Measurements from ENCODE around the gene EPB42. TPM values are rescaled to one million over a fixed set of nuclear protein-coding genes. Genes with fewer than 3 reads are reported as not detected.

EPB42 gene
- total and polyA plus RNA-seq, 2 experiments from 2014 or later = not detected

DNA sequence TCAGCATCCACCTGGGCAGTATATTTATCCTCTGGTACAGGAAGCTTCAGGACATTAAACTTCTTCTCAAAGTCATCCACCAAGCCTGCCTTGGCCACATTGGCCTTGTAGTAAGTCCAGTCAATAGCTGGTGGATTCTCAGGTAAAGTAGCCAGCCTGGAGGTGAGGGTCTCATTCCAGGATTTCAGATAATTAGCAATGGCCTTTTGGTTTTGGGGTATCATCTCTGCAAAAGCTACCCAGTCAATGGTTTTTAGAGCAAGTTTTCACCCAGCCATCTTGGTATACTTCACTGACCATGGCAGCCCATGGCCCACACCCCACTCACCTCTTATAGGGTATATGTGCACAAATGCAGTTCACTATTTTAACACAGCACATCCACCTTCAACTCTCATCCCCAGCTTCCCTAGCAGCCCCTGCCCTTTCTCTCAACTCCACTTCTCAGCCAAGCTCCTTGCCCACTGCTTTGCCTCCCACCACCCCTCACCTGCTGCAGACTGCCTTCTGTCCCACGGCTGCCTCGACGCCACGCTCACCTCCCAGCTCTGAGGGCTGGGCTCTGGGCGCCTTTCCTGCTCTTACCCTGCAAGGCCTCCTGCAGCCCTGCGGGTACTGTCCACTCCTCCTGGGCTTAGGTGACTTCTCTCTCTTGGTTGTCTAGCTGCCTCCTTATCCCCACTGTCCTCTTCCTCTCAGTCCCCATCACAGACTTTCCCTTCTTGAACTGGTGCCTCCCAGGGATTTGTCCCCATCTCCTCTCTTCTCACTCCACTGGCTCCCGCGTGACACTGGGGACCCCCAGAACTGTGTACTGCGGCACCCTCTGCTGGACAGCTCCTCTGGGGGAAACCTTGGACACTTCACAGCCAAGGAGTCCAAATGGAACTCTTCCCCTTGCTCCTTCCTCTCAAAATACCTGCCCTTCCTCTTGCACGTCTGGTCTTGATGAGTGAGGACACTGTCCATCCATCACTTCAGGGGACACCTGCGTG is 47.6 kb upstream of the EPB42 start:
- H3K4me1 ChIP-seq (ENCODE audit: insufficient read depth) = no peaks in the 10 kb centered on the region
- Mint-ChIP-seq H3K4me3 (no peak overlapping the region), H3K4me1 (no peaks in the 10 kb centered on the region), H3K27me3 (ENCODE audit: insufficient read depth, low read depth, poor library complexity) (peaks cover 5% of the 10 kb centered on the region), H3K36me3 (ENCODE audit: low read depth) (no peaks in the 10 kb centered on the region), H3K9me3 (no peaks in the 10 kb centered on the region), H3K27ac (no peak overlapping the region)
- H3K36me3 ChIP-seq (ENCODE audit: insufficient read depth) = no peaks in the 10 kb centered on the region
- no peaks in the 10 kb centered on the region for H3F3A ChIP-seq (replicated peaks; ENCODE audit: low read depth)
- ATAC-seq = peak; percentile 92
- H3K27ac ChIP-seq (ENCODE audit: low read depth) = no peak overlapping the region
- no peaks in the 10 kb centered on the region for H3K79me2 ChIP-seq (replicated peaks; ENCODE audit: insufficient read depth)
- peak overlapping the region; percentile 89 for H2AFZ ChIP-seq
- H3K9me2 ChIP-seq (ENCODE audit: insufficient read depth) = 0 out of 2 replicates have a peak, but pooled peaks cover 3% of the 10 kb centered on the region
- no peak overlapping the region for H3K4me3 ChIP-seq
- H3K27me3 ChIP-seq (ENCODE audit: insufficient read depth) = no peaks in the 10 kb centered on the region
- no peak overlapping the region for H3K4me2 ChIP-seq
- H4K20me1 ChIP-seq (replicated peaks; ENCODE audit: insufficient read depth) = no peaks in the 10 kb centered on the region
- peak; percentile 77 for DNase-seq (ENCODE audit: low spot score)
- TF ChIP-seq ZNF331 (CRISPR knock-in tag; IDR thresholded peaks at IDR 0.05; ENCODE audit: low read depth) = no peak
- no peak for TF ChIP-seq STAT1 (IDR thresholded peaks at IDR 0.05; ENCODE audit: unreplicated experiment)
- TF ChIP-seq EZH2phosphoT487 (IDR thresholded peaks at IDR 0.05; ENCODE audit: unreplicated experiment) = no peak
- TF ChIP-seq, protein P1, sequence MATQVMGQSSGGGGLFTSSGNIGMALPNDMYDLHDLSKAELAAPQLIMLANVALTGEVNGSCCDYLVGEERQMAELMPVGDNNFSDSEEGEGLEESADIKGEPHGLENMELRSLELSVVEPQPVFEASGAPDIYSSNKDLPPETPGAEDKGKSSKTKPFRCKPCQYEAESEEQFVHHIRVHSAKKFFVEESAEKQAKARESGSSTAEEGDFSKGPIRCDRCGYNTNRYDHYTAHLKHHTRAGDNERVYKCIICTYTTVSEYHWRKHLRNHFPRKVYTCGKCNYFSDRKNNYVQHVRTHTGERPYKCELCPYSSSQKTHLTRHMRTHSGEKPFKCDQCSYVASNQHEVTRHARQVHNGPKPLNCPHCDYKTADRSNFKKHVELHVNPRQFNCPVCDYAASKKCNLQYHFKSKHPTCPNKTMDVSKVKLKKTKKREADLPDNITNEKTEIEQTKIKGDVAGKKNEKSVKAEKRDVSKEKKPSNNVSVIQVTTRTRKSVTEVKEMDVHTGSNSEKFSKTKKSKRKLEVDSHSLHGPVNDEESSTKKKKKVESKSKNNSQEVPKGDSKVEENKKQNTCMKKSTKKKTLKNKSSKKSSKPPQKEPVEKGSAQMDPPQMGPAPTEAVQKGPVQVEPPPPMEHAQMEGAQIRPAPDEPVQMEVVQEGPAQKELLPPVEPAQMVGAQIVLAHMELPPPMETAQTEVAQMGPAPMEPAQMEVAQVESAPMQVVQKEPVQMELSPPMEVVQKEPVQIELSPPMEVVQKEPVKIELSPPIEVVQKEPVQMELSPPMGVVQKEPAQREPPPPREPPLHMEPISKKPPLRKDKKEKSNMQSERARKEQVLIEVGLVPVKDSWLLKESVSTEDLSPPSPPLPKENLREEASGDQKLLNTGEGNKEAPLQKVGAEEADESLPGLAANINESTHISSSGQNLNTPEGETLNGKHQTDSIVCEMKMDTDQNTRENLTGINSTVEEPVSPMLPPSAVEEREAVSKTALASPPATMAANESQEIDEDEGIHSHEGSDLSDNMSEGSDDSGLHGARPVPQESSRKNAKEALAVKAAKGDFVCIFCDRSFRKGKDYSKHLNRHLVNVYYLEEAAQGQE (IDR thresholded peaks at IDR 0.05; ENCODE audit: unreplicated experiment) = peak; percentile 53
- TF ChIP-seq, protein P2, sequence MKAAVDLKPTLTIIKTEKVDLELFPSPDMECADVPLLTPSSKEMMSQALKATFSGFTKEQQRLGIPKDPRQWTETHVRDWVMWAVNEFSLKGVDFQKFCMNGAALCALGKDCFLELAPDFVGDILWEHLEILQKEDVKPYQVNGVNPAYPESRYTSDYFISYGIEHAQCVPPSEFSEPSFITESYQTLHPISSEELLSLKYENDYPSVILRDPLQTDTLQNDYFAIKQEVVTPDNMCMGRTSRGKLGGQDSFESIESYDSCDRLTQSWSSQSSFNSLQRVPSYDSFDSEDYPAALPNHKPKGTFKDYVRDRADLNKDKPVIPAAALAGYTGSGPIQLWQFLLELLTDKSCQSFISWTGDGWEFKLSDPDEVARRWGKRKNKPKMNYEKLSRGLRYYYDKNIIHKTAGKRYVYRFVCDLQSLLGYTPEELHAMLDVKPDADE (IDR thresholded peaks at IDR 0.05) = no peak
- TF ChIP-seq POLR2AphosphoS5 (IDR thresholded peaks at IDR 0.05; ENCODE audit: low read depth) = no peak
- no peak for TF ChIP-seq NANOG (IDR thresholded peaks at IDR 0.05; ENCODE audit: borderline replicate concordance)
- TF ChIP-seq JUNB (IDR thresholded peaks at IDR 0.05; ENCODE audit: unreplicated experiment) = no peak
- TF ChIP-seq CREB1 (CRISPR knock-in tag; IDR thresholded peaks at IDR 0.05; ENCODE audit: low read depth) = no peak
- no peak for TF ChIP-seq EZH2 (IDR thresholded peaks at IDR 0.05; ENCODE audit: low read depth, unreplicated experiment)
- TF ChIP-seq, protein P3, sequence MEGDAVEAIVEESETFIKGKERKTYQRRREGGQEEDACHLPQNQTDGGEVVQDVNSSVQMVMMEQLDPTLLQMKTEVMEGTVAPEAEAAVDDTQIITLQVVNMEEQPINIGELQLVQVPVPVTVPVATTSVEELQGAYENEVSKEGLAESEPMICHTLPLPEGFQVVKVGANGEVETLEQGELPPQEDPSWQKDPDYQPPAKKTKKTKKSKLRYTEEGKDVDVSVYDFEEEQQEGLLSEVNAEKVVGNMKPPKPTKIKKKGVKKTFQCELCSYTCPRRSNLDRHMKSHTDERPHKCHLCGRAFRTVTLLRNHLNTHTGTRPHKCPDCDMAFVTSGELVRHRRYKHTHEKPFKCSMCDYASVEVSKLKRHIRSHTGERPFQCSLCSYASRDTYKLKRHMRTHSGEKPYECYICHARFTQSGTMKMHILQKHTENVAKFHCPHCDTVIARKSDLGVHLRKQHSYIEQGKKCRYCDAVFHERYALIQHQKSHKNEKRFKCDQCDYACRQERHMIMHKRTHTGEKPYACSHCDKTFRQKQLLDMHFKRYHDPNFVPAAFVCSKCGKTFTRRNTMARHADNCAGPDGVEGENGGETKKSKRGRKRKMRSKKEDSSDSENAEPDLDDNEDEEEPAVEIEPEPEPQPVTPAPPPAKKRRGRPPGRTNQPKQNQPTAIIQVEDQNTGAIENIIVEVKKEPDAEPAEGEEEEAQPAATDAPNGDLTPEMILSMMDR (conservative IDR thresholded peaks at IDR 0.05; ENCODE audit: low read depth in 2 of 2) = peak; percentile 62 to 82
- TF ChIP-seq, protein P4, sequence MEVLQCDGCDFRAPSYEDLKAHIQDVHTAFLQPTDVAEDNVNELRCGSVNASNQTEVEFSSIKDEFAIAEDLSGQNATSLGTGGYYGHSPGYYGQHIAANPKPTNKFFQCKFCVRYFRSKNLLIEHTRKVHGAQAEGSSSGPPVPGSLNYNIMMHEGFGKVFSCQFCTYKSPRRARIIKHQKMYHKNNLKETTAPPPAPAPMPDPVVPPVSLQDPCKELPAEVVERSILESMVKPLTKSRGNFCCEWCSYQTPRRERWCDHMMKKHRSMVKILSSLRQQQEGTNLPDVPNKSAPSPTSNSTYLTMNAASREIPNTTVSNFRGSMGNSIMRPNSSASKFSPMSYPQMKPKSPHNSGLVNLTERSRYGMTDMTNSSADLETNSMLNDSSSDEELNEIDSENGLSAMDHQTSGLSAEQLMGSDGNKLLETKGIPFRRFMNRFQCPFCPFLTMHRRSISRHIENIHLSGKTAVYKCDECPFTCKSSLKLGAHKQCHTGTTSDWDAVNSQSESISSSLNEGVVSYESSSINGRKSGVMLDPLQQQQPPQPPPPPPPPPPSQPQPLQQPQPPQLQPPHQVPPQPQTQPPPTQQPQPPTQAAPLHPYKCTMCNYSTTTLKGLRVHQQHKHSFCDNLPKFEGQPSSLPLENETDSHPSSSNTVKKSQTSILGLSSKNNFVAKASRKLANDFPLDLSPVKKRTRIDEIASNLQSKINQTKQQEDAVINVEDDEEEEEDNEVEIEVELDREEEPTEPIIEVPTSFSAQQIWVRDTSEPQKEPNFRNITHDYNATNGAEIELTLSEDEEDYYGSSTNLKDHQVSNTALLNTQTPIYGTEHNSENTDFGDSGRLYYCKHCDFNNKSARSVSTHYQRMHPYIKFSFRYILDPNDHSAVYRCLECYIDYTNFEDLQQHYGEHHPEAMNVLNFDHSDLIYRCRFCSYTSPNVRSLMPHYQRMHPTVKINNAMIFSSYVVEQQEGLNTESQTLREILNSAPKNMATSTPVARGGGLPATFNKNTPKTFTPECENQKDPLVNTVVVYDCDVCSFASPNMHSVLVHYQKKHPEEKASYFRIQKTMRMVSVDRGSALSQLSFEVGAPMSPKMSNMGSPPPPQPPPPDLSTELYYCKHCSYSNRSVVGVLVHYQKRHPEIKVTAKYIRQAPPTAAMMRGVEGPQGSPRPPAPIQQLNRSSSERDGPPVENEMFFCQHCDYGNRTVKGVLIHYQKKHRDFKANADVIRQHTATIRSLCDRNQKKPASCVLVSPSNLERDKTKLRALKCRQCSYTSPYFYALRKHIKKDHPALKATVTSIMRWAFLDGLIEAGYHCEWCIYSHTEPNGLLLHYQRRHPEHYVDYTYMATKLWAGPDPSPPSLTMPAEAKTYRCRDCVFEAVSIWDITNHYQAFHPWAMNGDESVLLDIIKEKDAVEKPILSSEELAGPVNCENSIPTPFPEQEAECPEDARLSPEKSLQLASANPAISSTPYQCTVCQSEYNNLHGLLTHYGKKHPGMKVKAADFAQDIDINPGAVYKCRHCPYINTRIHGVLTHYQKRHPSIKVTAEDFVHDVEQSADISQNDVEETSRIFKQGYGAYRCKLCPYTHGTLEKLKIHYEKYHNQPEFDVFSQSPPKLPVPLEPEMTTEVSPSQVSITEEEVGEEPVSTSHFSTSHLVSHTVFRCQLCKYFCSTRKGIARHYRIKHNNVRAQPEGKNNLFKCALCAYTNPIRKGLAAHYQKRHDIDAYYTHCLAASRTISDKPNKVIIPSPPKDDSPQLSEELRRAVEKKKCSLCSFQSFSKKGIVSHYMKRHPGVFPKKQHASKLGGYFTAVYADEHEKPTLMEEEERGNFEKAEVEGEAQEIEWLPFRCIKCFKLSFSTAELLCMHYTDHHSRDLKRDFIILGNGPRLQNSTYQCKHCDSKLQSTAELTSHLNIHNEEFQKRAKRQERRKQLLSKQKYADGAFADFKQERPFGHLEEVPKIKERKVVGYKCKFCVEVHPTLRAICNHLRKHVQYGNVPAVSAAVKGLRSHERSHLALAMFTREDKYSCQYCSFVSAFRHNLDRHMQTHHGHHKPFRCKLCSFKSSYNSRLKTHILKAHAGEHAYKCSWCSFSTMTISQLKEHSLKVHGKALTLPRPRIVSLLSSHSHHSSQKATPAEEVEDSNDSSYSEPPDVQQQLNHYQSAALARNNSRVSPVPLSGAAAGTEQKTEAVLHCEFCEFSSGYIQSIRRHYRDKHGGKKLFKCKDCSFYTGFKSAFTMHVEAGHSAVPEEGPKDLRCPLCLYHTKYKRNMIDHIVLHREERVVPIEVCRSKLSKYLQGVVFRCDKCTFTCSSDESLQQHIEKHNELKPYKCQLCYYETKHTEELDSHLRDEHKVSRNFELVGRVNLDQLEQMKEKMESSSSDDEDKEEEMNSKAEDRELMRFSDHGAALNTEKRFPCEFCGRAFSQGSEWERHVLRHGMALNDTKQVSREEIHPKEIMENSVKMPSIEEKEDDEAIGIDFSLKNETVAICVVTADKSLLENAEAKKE (CRISPR knock-in tag; IDR thresholded peaks at IDR 0.05) = no peak
